Measurements from ENCODE around the gene PARD3. TPM values are rescaled to one million over a fixed set of nuclear protein-coding genes. Genes with fewer than 3 reads are reported as not detected.

The PARD3 gene
- total RNA-seq, 2 donors from 2014 or later = 31.6 to 41.6 TPM

GRCh38 chr10:34658934-34659333 lies 156.2 kb downstream of the PARD3 start:
- Histone ChIP-seq H3K27me3 (no peaks in the 10 kb centered on the region), H3K36me3 (no peaks in the 10 kb centered on the region), H3K27ac (no peak overlapping the region), H3K4me3 (no peak overlapping the region), H3K4me1 (peaks cover 0 to 13% of the 10 kb centered on the region in 2 donors), H3K9me3 (no peaks in the 10 kb centered on the region)
- no peak for TF ChIP-seq CTCF (IDR thresholded peaks at IDR 0.05)
- no peak for DNase-seq (ENCODE audit: low spot score)

- Histone ChIP-seq H3K27ac (no peak overlapping the region), H3K4me1 (peaks cover 0 to 18% of the 10 kb centered on the region in 2 donors), H3K27me3 (no peaks in the 10 kb centered on the region), H3K4me3 (no peak overlapping the region), H3K9me3 (no peaks in the 10 kb centered on the region), H3K36me3 (no peaks in the 10 kb centered on the region)
- no peak for DNase-seq (ENCODE audit: low spot score)
- no peak for TF ChIP-seq CTCF (IDR thresholded peaks at IDR 0.05)
These were observed 158.4 kb downstream of the PARD3 start for GRCh38 chr10:34656661-34657060.

- no peak overlapping the region for H3K27ac ChIP-seq
- DNase-seq (ENCODE audit: low spot score) = no peak
- H3K4me1 ChIP-seq = peaks cover 0 to 23% of the 10 kb centered on the region in 2 donors
- no peak overlapping the region for H3K4me3 ChIP-seq
- peak; percentile 44 to 77 for TF ChIP-seq CTCF (IDR thresholded peaks at IDR 0.05)
- H3K27me3 ChIP-seq = no peaks in the 10 kb centered on the region
- no peaks in the 10 kb centered on the region for H3K9me3 ChIP-seq
- no peaks in the 10 kb centered on the region for H3K36me3 ChIP-seq
These were observed 159.6 kb downstream of the PARD3 start for GRCh38 chr10:34655286-34656170.

GRCh38 chr10:34654211-34654610 lies 160.9 kb downstream of the PARD3 start:
- no peaks in the 10 kb centered on the region for H3K36me3 ChIP-seq
- no peak overlapping the region for H3K27ac ChIP-seq
- H3K9me3 ChIP-seq = no peaks in the 10 kb centered on the region
- no peak for DNase-seq (ENCODE audit: low spot score)
- peaks cover 0 to 23% of the 10 kb centered on the region in 2 donors for H3K4me1 ChIP-seq
- no peak for TF ChIP-seq CTCF (IDR thresholded peaks at IDR 0.05)
- no peak overlapping the region for H3K4me3 ChIP-seq
- no peaks in the 10 kb centered on the region for H3K27me3 ChIP-seq

GRCh38 chr10:34653530-34653929 lies 161.6 kb downstream of the PARD3 start:
- Histone ChIP-seq H3K9me3 (no peaks in the 10 kb centered on the region), H3K36me3 (no peaks in the 10 kb centered on the region), H3K4me3 (no peak overlapping the region), H3K4me1 (peaks cover 0 to 20% of the 10 kb centered on the region in 2 donors), H3K27ac (no peak overlapping the region), H3K27me3 (no peaks in the 10 kb centered on the region)
- DNase-seq (ENCODE audit: low spot score) = no peak
- no peak for TF ChIP-seq CTCF (IDR thresholded peaks at IDR 0.05)
